NCI-H2029 (cell line): ENCODE results near the gene DPP4.

Experiments used
- DNase-seq: peaks from one replicate; lab custom pipeline; 2025; lab: John Stamatoyannopoulos, UW

The DPP4 gene

DNA sequence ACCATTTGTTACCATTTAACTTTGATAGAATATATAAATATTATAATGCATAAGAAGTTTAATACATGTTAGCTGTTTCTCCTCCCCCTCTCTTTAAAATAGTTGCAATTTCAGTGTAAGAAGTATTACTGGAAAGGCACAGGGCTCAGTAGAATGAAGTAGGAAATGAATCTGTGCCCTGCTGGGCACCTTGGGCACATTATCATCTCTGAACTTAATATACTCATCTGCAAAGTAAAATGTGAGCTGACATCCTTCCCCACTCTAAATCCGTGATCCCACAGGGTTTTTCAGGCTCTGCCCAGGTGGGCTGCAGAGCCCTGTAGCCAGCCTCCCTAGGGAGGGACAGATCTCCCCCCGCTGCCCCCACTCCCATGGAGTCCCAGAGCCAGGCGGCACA is 56.8 kb downstream of the DPP4 start:
- DNase-seq: no peak

DNA sequence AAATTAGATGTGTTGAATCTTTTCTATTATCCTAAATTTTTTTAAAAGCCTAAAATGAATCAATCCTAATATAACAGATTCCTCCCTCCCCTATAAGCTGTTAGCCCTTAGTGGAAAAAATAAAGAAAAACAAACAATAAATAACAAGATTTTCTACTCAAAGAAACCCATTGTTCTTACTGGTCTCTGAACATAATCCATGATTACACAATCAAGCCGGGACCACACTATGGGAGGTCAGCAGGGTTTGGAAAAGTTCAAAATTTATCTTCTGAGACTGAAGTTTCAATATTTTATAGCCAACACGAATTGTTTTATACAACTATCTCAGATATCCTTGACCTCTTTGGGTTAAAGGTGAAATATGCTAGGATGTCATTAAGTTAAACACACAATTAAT is 57.9 kb downstream of the DPP4 start:
- DNase-seq: no peak

DNA sequence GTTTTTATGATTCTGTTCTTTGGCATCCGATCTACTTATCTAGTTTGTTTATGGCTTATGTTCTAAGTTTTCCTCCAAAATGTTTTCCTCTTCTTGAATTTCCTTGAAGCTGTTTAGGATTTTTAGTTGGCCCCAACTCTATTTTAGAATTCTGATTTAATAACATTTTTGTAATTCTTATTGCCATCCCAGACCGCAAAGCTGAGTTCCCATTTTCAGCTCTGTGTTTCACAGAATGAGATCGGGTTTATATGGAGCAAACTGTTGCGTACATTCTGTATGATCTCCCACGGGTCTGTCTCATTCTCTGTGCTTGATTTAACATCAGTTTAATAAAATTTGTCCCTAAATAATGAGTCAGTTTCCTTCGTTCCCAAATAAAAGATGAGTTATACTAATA is 59.3 kb downstream of the DPP4 start:
- DNase-seq: no peak

DNA sequence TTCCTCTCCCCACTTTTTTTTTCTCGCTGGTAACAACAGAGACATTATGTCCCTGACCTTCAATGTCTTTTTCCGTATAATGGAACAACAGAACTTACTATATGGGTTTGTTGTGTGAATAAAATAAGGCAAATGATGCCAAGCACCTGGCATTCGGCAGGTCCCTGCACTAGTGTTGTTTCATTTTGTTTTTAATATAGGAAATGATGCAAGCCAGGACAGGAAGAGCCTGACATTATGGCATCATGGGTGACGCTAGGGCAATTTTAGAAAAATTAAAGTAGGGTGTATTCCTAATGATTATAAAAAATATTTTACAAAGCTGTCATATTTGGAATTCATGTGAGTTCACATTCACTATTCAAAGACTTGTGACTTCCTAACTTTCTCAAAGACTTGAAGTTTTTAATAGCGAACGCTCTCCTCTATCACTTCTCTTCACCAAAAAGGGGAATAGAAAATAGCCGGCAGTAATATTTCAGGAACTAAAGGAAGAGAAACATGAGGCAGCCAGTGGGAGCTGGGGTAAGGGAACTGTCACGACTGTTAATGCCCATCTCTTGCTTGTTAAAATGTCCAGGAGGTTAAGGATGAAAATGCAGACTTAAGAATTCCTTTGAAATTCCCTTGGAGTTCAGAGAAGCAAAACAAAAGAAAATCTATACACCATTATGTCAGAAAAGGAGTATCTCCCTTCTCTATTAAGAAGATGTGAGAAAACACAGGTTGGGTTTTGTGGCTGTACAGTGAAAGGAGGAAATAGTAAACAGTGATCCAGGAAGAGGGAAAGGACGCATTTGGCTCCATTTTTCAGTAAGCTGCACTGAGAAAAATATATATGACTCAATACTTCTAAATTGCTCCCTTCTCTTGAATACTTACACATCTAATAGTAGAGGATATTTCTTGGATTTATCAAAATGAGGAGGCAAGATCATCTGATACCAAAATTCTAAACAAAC is 60.2 kb downstream of the DPP4 start:
- no peak for DNase-seq

DNA sequence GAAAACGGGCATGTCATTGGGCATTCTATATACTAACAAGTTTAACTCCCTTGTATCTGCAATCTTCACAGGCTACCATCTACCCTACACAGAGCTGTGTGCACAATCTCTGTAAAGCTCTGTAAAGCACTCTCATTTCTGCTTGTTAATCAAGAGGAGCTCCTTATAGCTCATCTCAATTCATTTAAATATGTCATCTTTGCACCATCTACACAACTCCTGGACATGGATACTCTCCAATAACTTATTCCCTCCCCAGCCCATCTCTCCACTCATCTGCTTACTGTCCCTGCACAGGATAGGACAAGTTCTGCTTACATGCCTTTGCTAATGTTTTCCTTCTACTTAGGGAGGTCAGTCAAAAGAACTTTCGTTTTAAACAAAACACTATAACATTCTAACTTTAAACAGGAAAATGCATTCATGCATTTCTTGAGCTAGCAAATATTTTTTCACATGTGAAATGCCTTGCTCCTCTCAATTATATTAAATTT is 61.4 kb downstream of the DPP4 start:
- DNase-seq: no peak

DNA sequence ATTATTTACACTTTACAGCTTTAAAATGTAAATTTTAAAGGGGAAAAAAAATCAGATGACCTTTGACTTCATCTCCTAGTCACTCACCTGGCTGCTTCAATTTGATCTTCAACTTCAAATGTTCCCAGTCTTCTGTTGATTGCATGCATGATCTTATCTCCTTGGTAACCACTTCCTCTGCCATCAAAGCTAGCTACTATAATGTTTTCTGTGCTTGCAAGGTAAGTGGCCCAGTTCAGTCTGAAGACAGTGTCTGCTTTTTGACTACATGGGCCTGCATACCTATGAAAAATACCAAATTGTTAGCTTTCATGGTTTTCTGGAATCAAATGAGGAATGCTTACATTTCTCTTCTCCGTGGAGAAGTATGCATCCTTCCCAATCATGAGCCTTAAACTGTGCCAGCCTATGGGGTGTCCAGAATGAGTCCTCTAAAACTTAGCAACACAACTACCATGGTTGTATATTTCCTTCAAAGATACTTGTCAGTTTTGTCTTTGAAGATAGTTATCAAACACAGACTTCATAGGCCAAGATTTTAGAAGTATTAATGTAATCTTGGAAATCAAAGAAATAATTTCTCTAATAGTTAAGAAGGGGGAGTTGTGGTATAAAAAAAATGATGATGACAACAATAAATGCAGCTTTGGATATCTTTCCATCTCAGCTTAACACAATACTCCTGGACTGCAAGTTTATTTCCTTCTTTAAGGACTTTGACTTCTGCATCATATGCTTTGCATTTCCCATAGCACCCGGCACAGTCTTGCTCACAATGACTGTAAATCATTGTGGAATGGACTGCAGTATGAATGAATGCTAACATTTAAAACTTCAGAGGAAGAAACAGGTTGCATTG is 62.1 kb downstream of the DPP4 start:
- DNase-seq: no peak

DNA sequence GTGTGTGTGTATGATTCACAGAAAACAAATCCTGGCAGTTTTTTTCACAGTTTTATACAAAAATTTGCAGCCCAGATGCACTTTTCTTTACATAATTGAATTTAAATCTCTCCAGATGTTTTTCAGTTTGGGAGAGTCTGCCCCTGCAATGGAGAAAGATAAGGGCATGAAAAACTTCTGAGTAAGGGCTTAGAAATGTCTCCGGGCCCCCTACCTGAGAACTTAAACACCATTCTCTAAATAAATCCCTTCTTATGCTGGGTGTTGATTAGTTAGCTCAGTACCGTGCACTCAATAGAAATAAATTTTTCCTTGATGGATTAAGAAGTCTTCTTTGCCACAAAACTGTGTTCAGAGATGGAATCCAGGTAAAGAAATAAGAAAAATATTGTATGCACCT is 64.5 kb downstream of the DPP4 start:
- no peak for DNase-seq

DNA sequence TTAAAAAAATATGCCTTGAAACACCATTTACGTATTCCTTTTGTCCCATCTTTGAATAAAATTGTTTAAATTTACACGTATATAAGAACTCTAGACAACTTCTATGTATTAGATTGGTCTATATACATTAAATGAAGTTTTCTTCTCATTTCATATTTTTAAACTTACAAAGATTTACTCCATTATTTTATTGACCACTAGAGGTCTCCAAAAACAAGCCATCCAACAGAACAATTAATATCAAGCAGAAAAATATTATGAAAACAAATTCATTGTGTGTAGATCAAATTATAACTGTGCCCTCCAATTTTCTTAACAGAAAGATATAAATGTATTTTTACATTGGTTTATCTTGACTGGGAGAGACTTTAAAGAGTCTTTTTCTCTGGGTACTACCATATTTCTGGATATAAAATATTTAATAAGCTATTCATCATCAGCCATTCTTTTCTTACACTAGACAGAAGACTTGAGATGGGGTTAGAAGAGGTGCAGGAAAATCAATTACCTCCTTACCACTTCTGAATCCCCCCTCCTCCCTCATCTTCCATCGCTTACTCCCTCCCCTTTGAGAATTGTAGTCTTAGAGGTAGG is 66.5 kb downstream of the DPP4 start:
- DNase-seq: no peak

DNA sequence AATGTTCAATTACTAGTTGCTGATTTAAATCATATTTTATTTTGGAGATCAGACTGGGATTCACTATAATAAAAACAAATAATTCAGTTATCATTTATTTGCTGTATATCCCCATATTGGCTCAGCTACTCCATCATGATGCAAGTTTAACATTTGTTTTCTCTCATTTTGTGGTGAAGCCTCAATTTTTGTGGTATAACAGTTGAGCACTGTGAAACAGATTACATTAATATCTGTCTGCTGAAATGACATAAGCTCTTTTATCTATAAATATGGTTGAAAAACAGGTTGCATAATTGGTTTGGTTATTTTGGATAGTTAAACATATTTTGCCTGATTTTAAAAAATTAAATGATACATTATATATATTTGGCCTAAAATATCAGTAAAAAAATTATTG is 67.7 kb downstream of the DPP4 start:
- no peak for DNase-seq

DNA sequence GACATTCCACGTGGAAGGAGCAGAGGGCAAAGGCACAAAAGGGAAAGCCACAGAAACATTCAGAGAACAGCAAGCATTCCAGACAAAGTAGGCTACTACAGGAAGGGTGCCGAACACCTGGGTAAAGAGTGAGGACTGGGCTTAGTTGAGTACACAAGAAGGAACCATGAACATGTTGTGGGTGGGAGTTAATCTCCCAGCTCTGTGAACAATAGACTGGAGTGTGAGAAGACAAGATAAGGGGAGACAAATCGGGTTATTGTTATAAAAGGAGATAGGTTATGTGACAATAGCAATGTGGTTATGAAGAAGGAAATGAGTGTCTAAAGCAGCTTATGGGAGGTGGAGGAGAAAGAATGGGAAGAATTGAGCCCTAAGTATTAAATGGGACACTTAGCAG is 70.0 kb downstream of the DPP4 start:
- no peak for DNase-seq

DNA sequence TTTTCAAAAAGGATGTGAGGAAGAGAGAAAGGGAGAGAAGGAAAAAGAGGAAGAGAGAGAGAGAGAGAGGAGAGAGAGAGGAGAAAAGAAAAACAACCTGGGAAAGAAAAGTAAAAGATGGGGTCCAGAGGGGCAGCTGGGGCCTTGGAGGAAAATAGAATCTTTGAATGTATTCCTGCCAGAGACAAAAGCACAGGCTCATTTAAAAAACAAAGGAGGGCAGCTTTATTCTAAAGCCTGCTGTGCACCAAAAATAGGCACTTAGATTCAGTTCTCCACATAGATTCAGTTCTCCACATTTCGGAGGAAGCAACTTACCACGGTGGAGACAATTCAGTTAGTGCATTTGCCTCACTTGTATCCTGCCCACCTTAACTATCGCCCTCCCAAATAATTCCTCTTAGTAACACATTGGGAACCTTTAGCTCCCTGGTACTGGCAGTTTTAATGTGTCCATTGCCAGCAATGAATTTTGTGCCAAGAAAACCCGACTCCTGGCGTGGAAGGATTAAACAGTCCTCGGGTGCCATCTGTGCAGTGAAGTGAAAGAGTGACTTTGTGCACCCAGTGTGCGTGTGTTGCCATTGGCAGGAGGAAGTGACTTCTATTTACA is 71.3 kb downstream of the DPP4 start:
- no peak for DNase-seq

DNA sequence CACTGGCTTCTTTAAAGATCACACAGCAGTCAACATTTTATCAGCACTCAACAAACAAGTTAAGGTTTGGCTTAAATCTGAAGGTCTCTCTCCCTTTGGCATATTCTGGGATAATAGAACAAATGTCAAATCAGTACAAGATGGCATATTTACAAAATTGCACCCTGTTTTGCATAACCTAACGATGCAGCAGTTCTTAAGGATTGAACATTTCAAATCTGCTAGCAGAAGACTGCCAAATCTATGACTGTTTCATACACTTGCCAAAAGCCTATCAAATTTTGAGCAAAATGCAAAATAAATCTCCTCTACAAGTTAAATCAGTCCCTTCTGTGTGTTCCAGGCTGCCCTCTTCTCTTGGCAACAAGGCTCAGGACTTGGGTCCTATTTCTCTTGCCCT is 73.6 kb downstream of the DPP4 start:
- no peak for DNase-seq

DNA sequence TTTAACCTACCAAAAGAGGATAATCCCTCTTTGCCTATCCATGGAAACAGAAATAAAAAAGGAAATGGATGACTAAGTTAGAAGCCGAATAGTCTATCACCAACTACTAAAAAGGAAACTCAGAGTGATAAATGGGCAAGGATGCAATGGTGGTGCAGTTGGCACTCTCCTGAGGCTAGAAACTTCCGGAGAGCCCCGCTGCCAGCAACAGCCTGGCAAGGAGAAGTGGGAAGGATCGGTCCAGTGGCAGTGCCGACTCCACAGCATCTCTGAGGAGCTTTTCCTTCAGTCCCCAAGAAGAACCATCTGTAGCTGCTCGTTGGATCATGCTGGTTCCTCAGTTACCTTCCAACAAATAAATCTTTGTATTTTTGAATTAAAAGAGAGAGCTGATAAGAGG is 74.7 kb downstream of the DPP4 start:
- DNase-seq: no peak

DNA sequence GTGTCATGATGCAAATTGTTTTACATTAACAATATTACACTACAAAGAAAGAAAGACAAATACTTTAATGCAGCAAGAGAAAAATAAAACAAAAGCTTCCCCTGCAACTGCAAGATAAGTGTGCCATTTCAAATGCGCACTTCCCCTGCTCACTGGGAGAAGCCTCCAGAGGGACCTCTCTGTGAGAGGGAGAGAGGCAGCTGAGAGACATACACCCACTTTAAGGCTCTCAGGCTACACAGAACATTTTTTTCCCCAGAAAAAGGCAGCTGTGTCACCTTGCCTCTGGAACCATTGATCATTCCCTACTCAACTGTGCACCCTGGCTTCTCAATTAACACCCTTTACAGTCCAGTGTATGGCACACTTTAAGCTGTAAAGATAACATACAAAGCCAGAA is 75.2 kb downstream of the DPP4 start:
- DNase-seq: no peak

DNA sequence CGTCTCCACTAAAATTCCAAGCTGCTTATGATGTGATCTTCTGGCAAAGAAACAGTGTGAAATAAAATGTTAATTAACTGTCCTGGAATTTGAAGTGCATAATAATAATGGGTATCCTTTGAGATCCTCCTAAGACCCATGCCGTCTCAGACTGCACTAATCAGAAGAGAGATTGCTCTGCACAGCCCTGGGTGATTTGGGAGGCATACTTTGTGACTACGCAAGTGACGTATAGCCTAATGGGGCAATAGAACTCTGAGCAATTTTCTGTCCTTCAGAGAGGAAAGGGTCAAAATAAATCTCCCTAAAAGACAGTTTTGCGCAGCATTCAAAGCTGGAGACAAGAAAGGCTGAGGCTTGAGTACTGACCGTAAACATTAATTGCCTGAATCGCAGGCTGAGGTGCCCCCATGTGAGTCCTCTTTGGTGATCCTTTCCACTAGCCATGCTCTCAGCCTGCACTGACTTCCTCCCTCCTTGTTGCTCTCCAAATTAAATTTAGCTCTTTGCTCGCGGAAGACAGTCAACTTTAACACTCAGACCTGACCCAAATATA is 76.0 kb downstream of the DPP4 start:
- no peak for DNase-seq

DNA sequence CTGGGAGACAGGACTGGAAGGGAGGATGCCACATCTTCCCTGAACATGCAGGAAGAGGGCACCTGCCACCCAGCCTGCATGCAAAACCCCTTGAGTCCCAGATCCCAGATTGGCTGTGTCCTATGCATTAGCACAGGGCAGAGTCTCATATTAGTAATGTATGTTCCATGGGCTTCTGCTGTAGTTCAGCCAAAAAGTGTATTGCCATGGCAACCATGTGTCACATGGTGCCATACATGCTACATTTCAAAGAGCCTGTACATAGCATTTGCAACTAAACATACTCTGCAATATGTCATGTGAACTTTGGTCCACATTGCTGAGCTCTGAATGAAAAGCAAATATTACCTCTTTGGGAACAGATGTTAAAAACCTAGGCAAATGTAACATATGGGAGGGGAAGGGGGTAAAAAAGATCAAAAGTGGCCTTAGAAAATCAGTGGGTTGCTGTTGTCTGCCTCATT is 78.4 kb downstream of the DPP4 start:
- no peak for DNase-seq

DNA sequence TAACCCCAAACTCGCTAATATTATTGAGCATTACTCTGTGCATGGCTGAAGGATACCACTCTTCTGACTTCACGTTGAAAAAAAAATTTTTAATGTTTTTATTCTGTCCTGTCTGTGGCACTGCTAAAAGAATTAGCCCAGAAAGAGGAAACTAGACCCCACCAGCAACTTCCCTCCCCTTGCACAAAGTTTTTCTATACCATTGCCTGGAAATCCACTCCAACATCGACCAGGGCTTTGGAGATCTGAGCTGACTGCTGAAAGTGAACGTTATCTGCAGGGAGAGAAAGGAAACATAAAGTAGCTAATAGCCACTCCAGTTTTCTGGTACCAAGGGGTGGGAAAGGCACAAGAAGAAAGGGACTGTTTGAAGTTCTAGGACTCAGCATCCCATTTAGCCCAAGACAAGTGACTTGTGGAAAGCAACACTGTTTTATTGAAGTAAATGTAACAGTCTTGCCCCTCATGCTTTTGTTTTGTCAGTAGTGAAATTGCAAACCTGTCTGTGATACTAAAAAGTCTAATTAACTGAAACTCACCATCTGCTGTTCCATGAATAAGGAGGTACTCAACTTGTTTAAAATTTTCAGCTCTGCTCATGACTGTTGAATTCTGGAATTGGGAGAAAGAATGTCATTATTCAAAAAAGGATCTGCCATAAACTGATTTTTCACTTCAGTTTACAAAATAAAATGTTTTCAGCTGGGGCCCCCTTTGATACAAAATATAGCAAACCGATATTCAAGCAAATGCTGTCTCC is 79.1 kb downstream of the DPP4 start:
- no peak for DNase-seq

DNA sequence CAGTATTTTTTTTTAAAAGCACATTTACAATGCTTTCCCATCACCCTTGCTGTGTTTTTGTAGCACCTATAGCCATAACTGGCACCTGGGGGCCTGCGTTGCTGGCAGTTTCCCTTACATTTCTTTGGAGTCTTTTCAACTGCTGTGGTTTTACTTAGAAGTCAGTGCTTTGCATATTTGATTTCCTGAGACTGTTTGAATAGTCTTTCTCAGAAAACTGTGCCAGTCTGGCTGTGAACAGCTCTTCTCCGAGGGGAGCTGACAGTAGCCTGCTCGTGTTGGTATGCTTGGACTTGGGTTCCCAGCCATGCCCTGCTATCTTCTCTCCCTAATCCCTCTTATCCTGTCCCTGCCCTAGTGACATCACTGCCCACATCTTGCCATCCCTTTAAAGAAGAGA is 81.5 kb downstream of the DPP4 start:
- DNase-seq: no peak

DNA sequence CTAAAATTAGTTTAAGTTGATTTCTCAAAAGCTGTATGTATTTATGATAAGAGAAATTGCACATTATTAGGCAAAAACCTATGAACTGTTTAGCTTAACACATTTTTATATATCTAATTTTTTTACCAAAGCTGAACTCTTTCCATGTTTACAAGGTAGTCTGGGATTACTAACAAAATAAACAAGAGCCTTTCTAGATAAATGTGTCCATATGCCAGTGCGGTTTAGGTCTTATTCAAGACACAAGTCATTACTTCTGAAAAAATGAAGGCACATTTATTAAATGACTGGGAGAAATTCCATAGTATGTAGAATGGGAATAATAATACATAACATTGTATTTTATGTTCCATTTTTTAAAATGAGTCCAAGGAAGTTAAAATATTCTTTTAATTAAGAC is 82.0 kb downstream of the DPP4 start:
- DNase-seq: no peak

DNA sequence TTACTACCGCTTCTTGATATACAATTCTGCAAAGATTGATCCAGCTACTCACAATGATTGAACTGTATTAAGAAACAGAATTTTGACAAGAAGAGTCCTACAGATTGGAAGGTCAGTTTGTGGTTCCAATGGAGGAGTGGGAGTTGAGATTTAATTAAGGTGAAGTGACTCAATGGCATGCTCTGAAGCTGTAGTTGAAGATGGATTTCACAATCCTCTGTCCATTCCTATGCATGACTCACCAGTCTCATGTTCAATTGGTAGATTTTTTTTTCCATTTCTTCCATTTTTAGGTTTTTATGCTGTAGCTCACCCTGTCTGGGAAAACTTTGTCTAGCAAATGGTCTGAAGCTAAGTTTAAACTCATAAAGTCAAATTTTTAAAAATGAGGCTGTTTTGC is 83.3 kb downstream of the DPP4 start:
- no peak for DNase-seq

DNA sequence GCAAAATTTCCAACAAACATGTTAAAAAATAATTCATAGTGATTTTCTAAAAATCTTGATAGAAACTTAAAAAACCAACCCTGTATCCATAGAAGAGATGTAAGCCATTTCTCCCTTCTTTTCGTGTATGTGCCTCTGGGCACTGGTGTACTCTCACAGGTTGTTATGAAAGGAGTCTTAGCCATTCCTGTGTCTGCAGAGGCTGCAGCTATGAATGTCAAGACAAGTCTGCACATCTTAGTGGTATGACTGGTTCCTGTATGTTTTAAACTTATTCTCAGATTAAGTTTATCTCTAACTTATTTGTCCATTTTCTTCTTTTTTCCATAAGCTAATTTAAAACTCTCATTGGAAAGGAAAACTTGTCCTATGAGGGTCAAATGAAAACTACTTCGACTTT is 84.0 kb downstream of the DPP4 start:
- no peak for DNase-seq
